ENCODE measurements around the gene FKBP1A. TPM values are rescaled to one million over a fixed set of nuclear protein-coding genes. Genes with fewer than 3 reads are reported as not detected.

FKBP1A gene
- total RNA-seq, 3 donors from 2014 or later, result 115 to 191 (median 128) TPM

DNA sequence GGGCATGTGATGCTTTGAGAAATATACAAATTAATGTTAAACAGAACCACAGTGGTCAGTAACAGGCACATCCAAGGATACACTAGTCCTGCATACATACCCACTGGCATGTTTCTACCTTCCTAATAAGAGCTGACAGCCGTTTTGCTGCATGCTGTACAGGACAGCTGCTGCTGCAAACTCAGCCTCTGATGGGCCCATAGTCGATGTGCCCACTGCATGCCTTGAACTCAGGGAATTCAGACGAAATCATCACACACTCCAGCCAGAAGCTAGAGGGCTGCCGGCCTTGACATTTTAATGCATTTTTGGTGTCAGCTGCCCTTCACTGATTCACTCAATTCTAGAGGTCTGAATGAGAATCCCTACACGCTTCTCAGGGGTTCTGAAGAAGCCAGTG is 29.3 kb downstream of the FKBP1A start:
- Histone ChIP-seq H3K4me3 (no peak overlapping the region), H3K27me3 (no peaks in the 10 kb centered on the region), H3K27ac (no peak overlapping the region), H3K36me3 (no peaks in the 10 kb centered on the region), H3K4me1 (no peaks in the 10 kb centered on the region), H3K9me3 (no peaks in the 10 kb centered on the region)
- no peak for DNase-seq (ENCODE audit: low spot score in 2 of 2)
- intact Hi-C loops (cut with DNase I; ENCODE audit: low total_unique reads), result no loop called here
- no peak for TF ChIP-seq POLR2A (IDR thresholded peaks at IDR 0.05)
- no peak for TF ChIP-seq CTCF (IDR thresholded peaks at IDR 0.05)
- no peak for TF ChIP-seq POLR2AphosphoS5 (IDR thresholded peaks at IDR 0.05)

GRCh38 chr20:1362484-1362883 is 30.4 kb downstream of the FKBP1A start:
- intact Hi-C loops (cut with DNase I; ENCODE audit: low total_unique reads), result no loop called here
- Histone ChIP-seq H3K27ac (no peak overlapping the region), H3K27me3 (no peaks in the 10 kb centered on the region), H3K4me1 (no peaks in the 10 kb centered on the region), H3K4me3 (no peak overlapping the region), H3K9me3 (no peaks in the 10 kb centered on the region), H3K36me3 (no peaks in the 10 kb centered on the region)
- TF ChIP-seq CTCF (IDR thresholded peaks at IDR 0.05) (no peak), POLR2A (IDR thresholded peaks at IDR 0.05) (no peak), POLR2AphosphoS5 (IDR thresholded peaks at IDR 0.05) (no peak)
- no peak for DNase-seq (ENCODE audit: low spot score in 2 of 2)

GRCh38 chr20:1360094-1360846 is 32.6 kb downstream of the FKBP1A start:
- H3K36me3 ChIP-seq, result no peaks in the 10 kb centered on the region
- intact Hi-C loops (cut with DNase I; ENCODE audit: low total_unique reads), result no loop called here
- H3K27ac ChIP-seq, result no peak overlapping the region
- no peak overlapping the region for H3K4me3 ChIP-seq
- no peak for DNase-seq (ENCODE audit: low spot score in 2 of 2)
- no peaks in the 10 kb centered on the region for H3K4me1 ChIP-seq
- no peak for TF ChIP-seq POLR2A (IDR thresholded peaks at IDR 0.05)
- no peak for TF ChIP-seq POLR2AphosphoS5 (IDR thresholded peaks at IDR 0.05)
- TF ChIP-seq CTCF (IDR thresholded peaks at IDR 0.05), result no peak
- no peaks in the 10 kb centered on the region for H3K27me3 ChIP-seq
- H3K9me3 ChIP-seq, result no peaks in the 10 kb centered on the region

- H3K36me3 ChIP-seq, result no peaks in the 10 kb centered on the region
- DNase-seq (ENCODE audit: low spot score in 2 of 2), result no peak
- no peaks in the 10 kb centered on the region for H3K4me1 ChIP-seq
- intact Hi-C loops (cut with DNase I; ENCODE audit: low total_unique reads), result no loop called here
- no peak overlapping the region for H3K4me3 ChIP-seq
- no peaks in the 10 kb centered on the region for H3K27me3 ChIP-seq
- no peak overlapping the region for H3K27ac ChIP-seq
- H3K9me3 ChIP-seq, result no peaks in the 10 kb centered on the region
- TF ChIP-seq POLR2A (IDR thresholded peaks at IDR 0.05) (no peak), CTCF (IDR thresholded peaks at IDR 0.05) (no peak), POLR2AphosphoS5 (IDR thresholded peaks at IDR 0.05) (no peak)
Observed at GRCh38 chr20:1357921-1358671, 34.8 kb downstream of the FKBP1A start.

GRCh38 chr20:1353956-1354355 is 38.9 kb downstream of the FKBP1A start:
- TF ChIP-seq POLR2AphosphoS5 (IDR thresholded peaks at IDR 0.05), result no peak
- TF ChIP-seq POLR2A (IDR thresholded peaks at IDR 0.05), result no peak
- TF ChIP-seq CTCF (IDR thresholded peaks at IDR 0.05), result no peak
- peaks cover 0 to 6% of the 10 kb centered on the region in 2 donors for H3K9me3 ChIP-seq
- intact Hi-C loops (cut with DNase I; ENCODE audit: low total_unique reads), result no loop called here
- no peaks in the 10 kb centered on the region for H3K27me3 ChIP-seq
- no peak for DNase-seq (ENCODE audit: low spot score in 2 of 2)
- H3K4me3 ChIP-seq, result no peak overlapping the region
- no peak overlapping the region for H3K27ac ChIP-seq
- H3K36me3 ChIP-seq, result no peaks in the 10 kb centered on the region
- H3K4me1 ChIP-seq, result no peaks in the 10 kb centered on the region
